Adrenal gland (tissue), 12 donors: Measurements from ENCODE around the gene ZMAT3. TPM values are rescaled to one million over a fixed set of nuclear protein-coding genes. Genes with fewer than 3 reads are reported as not detected.

Experiments
- DNase-seq, 7 donors: peaks; one replicate each; pipeline ENCODE4 v3.0.0-alpha.2; 2019 to 2020
- H3K27ac ChIP-seq, 5 donors: fragments of 200-600 bp; sonication (generic) in 4 of 5; 1 replicate in 3 of 5; 2 replicates in 2 of 5; pipeline versions ENCODE4 v1.5.1 to v1.8.0; 2016 to 2020; ENCODE audit warnings: mild to moderate bottlenecking in 1 of 5
- H3K27me3 ChIP-seq: fragments of 200-600 bp; 2 replicates; pipeline ENCODE4 v1.8.0; 2021
- H3K36me3 ChIP-seq, 2 donors: fragments of 200-600 bp; replicated peaks in 1 of 2; 1 replicate in 1 of 2; 2 replicates in 1 of 2; pipeline versions ENCODE4 v1.5.1 to v1.8.0; 2018 to 2022
- H3K4me1 ChIP-seq, 2 donors: fragments of 200-600 bp; replicated peaks in 1 of 2; 1 replicate in 1 of 2; 2 replicates in 1 of 2; pipeline versions ENCODE4 v1.5.1 to v1.8.0; 2018 to 2021
- H3K4me3 ChIP-seq, 4 donors: fragments of 200-600 bp; sonication (generic) in 3 of 4; one replicate each; pipeline ENCODE4 v1.5.1; 2016 to 2018
- H3K9me3 ChIP-seq, 3 donors: fragments of 200-600 bp; sonication (generic) in 1 of 3; replicated peaks in 1 of 3; 1 replicate in 2 of 3; 2 replicates in 1 of 3; pipeline versions ENCODE4 v1.5.1 to v1.8.0; 2016 to 2021
- POLR2A ChIP-seq, 2 donors: fragments of 450-650 bp; IDR thresholded peaks; one replicate each; pipeline ENCODE4 v1.6.1; 2017; ENCODE audit warnings: antibody characterized with exemption in 2 of 2, mild to moderate bottlenecking in 2 of 2, moderate library complexity in 1 of 2
- WGBS, 4 donors: extraction: QIAGEN DNeasy Blood & Tissue Kit in 2 of 4; methylation state at CpG; one replicate each; pipeline versions ENCODE4 v1.1.5 to v1.1.7; 2013 to 2017; 5-methylcytosine and 5-hydroxymethylcytosine counted together
- intact Hi-C, 2 donors: fragments of 100-400 bp; cut with DNase I; formaldehyde crosslinking; loops; one replicate each; pipeline versions ENCODE4 v1.14.1 to v1.15.0; 2022 to 2023
- polyA plus RNA-seq, 3 donors: library from polyadenylated mRNA; stranded (reverse); fragments of 200-250 nt in 2 of 3; fragments of 350-450 nt in 1 of 3; fragmentation: Illumina TruSeq in 1 of 3; extraction: RNeasy Lipid Tissue Mini Kit (QIAGEN cat#74804) in 1 of 3; gene quantifications; one replicate each; pipeline ENCODE4 v1.2.3, GENCODE V29; 2013 to 2014
- small RNA-seq, 2 donors: library from RNA; depleted of rRNA; stranded (forward); fragments of <200 nt; gene quantifications; one replicate each; pipeline ENCODE3, GENCODE V24; 2016
- total RNA-seq, 9 donors: library from RNA; depleted of rRNA in 4 of 9; stranded (reverse); fragments of >200 nt in 4 of 9; fragments of 120-200 nt in 1 of 9; fragmentation: NEBNext Ultra II Directional in 1 of 9; extraction: Animal tissue kit (Norgen Biotek cat#: 25700) in 1 of 9; gene quantifications; one replicate each; pipeline versions ENCODE4 v1.1.0 to v1.2.4, GENCODE V29; 2013 to 2023
- TF ChIP-seq, protein P1 (sequence below), 6 experiments: fragments of 450-650 bp in 4 of 6; fragments of 200-600 bp in 2 of 6; sonication (generic) in 1 of 6; IDR thresholded peaks; 1 replicate in 5 of 6; 2 replicates in 1 of 6; pipeline versions ENCODE4 v1.5.1 to v1.8.0; 2016 to 2021; ENCODE audit warnings: antibody characterized with exemption in 6 of 6, mild to moderate bottlenecking in 2 of 6, moderate library complexity in 1 of 6
- donor health status: healthy with polysubstance abuse.
- donor health status: Bipolar disorder and iron deficiency.
- donor health status: DM: yes; HTN: yes; CAD: no.
- donor health status: DM: no; HTN: no; CAD: no.
- donor health status: DM: no; HTN: no; CAD: no.
- donor health status: DM: yes; HTN: yes; CAD: no.

The ZMAT3 gene
- total and polyA plus RNA-seq, 12 donors: 1.8 to 30.0 (median 18.1) TPM

DNA sequence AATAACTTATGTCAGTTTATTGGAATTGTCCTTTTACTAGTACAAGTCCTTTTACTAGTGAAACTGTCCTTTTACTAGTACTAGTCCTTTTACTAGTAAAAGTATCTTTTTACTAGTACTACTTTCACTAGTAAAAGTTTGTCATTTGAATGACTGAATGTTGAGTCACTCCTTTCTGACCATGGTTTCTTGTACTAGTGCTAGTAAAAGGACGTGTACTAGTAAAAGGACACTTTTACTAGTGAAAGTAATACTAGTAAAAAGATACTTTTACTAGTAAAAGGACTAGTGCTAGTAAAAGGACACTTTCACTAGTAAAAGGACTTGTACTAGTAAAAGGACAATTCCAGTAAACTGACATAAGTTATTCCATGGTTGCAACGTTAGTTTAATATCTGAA is 96.3 kb downstream of the ZMAT3 start:
- 71 to 80% (median 76%) methylated on average over 2 of the region's 2 CpGs for WGBS, 4 donors
- Histone ChIP-seq H3K4me1 (no peaks in the 10 kb centered on the region), H3K9me3 (no peaks in the 10 kb centered on the region), H3K27me3 (no peaks in the 10 kb centered on the region), H3K4me3 (no peak overlapping the region), H3K27ac (no peak overlapping the region), H3K36me3 (no peaks in the 10 kb centered on the region)
- TF ChIP-seq POLR2A (IDR thresholded peaks at IDR 0.05): no peak
- TF ChIP-seq, protein P1, sequence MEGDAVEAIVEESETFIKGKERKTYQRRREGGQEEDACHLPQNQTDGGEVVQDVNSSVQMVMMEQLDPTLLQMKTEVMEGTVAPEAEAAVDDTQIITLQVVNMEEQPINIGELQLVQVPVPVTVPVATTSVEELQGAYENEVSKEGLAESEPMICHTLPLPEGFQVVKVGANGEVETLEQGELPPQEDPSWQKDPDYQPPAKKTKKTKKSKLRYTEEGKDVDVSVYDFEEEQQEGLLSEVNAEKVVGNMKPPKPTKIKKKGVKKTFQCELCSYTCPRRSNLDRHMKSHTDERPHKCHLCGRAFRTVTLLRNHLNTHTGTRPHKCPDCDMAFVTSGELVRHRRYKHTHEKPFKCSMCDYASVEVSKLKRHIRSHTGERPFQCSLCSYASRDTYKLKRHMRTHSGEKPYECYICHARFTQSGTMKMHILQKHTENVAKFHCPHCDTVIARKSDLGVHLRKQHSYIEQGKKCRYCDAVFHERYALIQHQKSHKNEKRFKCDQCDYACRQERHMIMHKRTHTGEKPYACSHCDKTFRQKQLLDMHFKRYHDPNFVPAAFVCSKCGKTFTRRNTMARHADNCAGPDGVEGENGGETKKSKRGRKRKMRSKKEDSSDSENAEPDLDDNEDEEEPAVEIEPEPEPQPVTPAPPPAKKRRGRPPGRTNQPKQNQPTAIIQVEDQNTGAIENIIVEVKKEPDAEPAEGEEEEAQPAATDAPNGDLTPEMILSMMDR (IDR thresholded peaks at IDR 0.05): no peak
- intact Hi-C loops: no loop called here
- no peak for DNase-seq

DNA sequence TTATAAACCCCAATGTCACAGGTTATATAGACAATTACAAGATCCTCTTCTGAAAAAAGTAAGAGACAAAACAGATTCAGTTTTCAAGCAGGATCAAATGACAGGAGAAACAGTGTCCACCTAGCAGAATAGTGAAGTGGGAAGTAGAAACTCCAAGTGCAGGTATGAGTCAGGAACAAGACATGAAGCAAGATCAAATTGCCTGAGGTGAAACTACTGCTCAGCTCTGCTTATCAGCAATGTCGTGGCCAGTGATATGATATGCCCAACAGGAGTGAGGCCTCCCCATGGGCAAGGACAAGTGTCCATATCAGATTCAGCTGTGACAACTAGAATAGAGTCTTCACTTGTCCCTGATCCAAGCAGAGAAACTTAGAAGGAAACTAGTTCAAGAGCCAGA is 100.0 kb downstream of the ZMAT3 start:
- peaks cover 8% of the 10 kb centered on the region in 2 donors for H3K4me1 ChIP-seq
- no peak overlapping the region for H3K4me3 ChIP-seq
- TF ChIP-seq, protein P1 (IDR thresholded peaks at IDR 0.05): no peak
- TF ChIP-seq POLR2A (IDR thresholded peaks at IDR 0.05): no peak
- H3K36me3 ChIP-seq: no peaks in the 10 kb centered on the region
- no peak for DNase-seq
- no peaks in the 10 kb centered on the region for H3K9me3 ChIP-seq
- intact Hi-C loops: no loop called here
- H3K27ac ChIP-seq: no peak overlapping the region
- H3K27me3 ChIP-seq: no peaks in the 10 kb centered on the region
- 13 to 30% (median 17%) methylated on average over 1 of the region's 1 CpG for WGBS, 4 donors

DNA sequence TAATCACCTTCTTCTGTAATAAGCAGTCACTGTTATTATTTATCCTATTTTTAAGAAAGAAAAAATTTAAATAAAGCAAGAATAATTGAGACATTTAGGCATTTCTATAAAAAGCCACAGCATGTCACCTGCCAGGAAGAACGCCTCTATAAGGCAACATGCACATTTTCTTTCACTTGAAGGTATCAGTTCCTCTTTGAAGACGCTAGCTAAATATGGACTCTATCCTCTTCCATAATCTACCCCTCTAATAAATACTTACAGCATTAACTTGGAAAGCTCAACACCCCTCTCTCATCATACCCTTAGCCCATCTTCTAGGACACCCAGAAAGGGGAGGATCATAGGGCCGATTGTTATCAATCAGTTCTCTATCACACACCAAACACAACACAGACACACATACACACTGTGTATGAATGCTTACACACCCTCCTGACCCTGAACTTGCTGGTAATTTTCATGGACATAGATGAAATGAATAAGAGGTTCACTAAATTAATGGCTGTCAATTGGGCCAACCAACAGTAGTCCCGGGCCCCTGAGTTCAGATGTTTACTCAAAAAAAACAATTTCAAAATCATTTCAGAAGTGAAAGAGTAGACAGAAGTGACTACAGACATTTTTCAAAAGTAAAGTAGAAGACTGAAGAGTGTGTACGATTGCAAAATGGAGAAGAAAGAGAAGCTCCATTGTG is 102.5 kb downstream of the ZMAT3 start:
- intact Hi-C loops: loop anchor here (5.0 to 10.0 kb wide), 2 partner anchors 524 to 532 kb away; no protein-coding TSS in a partner anchor
- 79 to 87% (median 82%) methylated on average over 5 of the region's 5 CpGs for WGBS, 4 donors
- H3K27ac ChIP-seq: no peak overlapping the region
- H3K27me3 ChIP-seq: no peaks in the 10 kb centered on the region
- TF ChIP-seq POLR2A (IDR thresholded peaks at IDR 0.05): no peak
- TF ChIP-seq, protein P1 (IDR thresholded peaks at IDR 0.05): no peak
- no peak for DNase-seq
- H3K4me1 ChIP-seq: peaks cover 8 to 17% of the 10 kb centered on the region in 2 donors
- H3K9me3 ChIP-seq: no peaks in the 10 kb centered on the region
- H3K4me3 ChIP-seq: no peak overlapping the region
- no peaks in the 10 kb centered on the region for H3K36me3 ChIP-seq

Small RNA genes within 50 kb of the gene (small RNA-seq; reads per million reads assigned to genes)
- gene RF00019: 0 reads per million in 2 donors

Other genes with a start within 250 kb of the ZMAT3 start
- gene PIK3CA, start 76.5 kb upstream of the ZMAT3 start, total RNA-seq: 10 to 100 TPM; 11.4 to 52.4 (median 28.0) TPM
- 10 to 100 TPM in 1 of 3 donors, 1 to 10 TPM in 2; 4.1 to 32.2 (median 4.7) TPM for gene PIK3CA, start 76.5 kb upstream of the ZMAT3 start, polyA plus RNA-seq
- 1 to 10 TPM in 7 of 9 donors, under 1 TPM in 2; under 0.01 to 5.7 (median 1.8) TPM for gene KCNMB3, start 179.3 kb upstream of the ZMAT3 start, total RNA-seq
- gene KCNMB3, start 179.3 kb upstream of the ZMAT3 start, polyA plus RNA-seq: 1 to 10 TPM; 2.7 to 4.4 (median 4.3) TPM